Measurements from ENCODE around the gene SLC4A4.
"Not testable (repeated sequence)": the region's sequence is repeated elsewhere in the genome, so short reads cannot be mapped to it uniquely, and the experiment has no call there.

SLC4A4 gene

DNA sequence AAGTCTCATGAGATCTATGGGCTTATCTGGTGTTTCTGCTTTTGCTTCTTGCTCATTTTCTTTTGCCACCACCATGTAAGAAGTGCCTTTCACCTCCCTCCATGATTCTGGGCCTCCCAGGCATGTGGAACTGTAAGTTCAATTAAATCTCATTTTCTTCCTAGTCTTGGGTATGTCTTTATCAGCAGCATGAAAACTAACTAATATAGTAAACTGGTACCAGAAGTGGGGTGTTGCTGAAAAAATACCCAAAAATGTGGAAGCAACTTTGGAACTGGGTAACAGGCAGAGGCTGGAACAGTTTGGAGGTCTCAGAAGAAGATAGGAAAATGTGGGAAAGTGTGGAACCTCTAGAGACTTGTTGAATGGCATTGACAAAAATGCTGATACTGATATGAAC is 70.1 kb downstream of the SLC4A4 start:
- DNase-seq (ENCODE audit: low read depth, low spot score) = not testable (repeated sequence)

DNA sequence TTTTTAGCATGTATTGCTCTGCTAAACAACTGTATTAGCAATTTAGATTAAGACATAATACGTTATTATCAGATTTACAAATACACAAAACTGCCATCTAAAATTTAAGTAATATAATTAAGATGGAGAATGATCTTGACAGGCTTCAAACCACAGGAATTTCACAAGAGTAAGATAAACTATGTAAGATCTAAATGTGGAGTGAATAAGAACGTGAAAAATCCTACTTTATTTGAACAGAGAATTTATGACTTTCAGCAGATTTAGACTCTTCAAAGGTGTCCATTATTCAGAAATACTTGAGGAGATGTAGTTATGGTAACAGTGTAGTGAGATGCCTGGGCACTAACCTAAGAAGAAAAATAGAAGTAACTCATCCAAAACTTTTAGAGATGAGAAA is 73.2 kb downstream of the SLC4A4 start:
- DNase-seq (ENCODE audit: low read depth, low spot score) = no peak

DNA sequence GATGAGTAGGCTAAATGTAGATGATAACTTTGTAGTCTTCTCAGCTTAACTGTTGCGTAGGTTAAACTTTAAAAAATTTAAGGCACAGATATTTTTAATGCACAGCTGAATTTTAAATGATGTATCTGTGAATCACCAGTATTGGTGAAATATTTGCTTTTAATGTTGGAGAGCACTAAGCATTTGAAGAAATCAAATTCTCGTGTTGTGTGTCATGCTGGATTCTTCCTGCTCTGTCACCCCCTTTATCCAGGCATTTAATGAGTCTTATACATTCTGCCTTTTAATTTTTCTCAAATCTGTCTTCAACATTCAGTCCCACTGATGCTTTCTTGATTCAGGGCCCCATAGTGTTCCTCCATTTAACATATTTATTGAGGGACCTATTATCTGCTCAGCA is 76.7 kb downstream of the SLC4A4 start:
- DNase-seq (ENCODE audit: low read depth, low spot score) = no peak

DNA sequence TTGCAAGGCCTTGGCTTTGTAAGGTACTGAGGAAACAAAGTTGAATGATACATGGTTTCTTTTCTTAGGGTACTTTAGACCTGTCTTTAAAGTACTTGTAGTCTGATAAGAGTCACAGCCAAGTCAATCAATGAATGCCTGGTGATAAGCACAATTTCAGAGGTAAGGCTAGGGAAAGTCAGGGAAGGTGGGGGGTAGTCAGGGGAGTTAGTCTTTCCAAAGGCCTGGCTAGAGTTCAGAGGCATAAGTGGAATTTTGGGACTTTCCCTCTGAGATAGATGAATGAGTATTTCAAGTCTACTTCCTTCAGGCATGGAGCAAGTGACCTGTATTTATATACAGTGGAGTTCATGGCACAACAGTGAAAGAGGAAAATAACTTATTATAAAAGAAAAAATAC is 78.3 kb downstream of the SLC4A4 start:
- no peak for DNase-seq (ENCODE audit: low read depth, low spot score)

DNA sequence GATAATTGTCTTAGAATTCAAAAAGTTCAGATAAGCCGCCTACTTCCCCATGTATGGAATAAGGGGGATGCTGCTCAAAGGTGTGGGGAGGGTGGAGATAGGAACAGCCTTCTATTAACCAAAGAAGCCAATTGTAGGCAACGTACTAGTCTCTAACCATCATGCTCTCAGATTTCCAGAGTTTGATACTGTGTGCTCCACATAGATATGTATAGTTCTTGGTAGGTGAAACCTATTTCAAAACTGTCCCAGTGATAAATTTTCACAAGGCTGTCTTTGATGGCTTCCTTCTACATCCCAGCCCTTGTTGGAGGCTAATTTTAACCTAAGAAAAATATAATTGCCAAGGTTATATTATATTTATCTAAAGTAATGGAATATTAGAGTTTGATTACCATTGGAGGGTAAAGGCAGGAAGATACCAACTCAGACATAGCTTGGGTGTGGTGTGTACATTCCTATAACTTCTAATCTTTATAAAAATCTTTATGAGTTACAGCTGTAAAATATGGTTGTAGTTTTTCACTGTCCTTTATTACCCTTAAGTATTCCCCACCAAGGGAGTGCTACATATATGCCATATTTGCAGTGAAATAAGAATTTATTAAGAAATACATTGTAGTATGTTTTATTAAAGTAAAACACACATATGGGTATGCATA is 87.7 kb downstream of the SLC4A4 start:
- no peak for DNase-seq (ENCODE audit: low read depth, low spot score)

DNA sequence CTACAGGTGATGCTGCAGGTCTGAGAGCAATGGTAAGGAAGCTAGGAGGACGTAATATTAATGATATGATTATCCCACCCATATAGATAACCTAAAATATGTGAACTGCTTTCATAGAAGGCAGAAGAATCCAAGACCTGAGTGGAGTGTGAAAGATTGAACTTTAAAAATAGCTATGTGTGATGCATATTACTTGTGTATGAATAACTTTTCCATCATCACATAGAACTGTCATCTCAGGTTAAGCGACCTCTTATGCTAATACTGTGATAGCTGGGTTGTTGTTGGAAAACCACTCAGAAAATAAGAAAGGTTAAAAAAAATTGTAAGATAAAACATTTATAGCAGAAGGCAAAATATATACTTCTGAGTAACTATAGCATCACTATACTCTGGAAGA is 90.3 kb downstream of the SLC4A4 start:
- DNase-seq (ENCODE audit: low read depth, low spot score) = no peak

DNA sequence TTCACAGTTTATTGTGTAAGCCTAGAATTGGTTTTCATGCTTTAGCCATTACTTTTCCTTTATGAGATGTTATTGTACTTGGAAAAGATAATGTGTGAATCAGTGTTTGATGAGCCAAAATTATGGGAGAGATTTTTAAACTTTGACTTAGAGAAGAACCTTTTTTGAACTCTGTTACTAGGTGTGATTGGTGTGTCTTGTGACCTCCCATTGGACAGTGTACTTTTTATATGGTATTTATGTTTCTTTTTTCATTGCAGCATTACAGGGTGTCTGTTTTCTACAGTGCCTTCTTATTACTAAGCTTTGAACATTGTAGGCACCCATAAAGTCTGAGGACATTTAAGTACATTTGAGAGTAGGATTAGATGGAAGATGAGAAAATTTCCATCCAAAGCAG is 91.1 kb downstream of the SLC4A4 start:
- no peak for DNase-seq (ENCODE audit: low read depth, low spot score)

DNA sequence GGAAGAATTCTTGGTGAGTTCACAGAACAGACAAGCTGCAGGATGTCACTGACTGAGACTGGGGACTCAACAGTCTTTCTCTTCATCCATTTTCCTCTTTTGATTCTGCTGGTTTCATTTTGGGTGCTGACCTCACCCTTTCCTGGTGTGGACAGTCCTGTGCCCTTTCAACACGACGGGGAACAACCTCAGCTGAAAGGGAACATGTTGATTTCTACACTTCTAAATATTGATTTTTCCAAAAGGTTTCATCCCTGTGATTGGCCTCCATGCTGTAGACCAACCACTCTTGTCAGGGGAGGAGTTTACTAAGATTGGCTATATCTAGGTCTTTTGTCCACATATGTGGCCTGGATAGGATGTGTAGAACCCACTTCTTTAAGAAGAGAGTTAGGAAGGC is 91.8 kb downstream of the SLC4A4 start:
- DNase-seq (ENCODE audit: low read depth, low spot score) = no peak

DNA sequence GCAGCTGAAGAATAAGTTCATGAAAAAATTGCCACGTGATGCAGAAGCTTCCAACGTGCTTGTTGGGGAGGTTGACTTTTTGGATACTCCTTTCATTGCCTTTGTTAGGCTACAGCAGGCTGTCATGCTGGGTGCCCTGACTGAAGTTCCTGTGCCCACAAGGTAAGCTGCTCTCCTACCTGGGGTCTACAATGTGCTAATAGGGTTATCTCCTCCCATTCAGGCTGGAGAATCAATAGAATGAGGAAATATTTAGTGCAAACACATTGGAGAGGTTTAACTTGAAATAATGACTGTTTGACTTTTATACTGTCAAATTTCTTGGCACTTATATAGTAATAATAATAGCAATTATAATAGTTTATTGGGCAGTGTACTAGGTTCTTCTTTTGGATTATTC is 101.8 kb downstream of the SLC4A4 start:
- DNase-seq (ENCODE audit: low read depth, low spot score) = no peak

DNA sequence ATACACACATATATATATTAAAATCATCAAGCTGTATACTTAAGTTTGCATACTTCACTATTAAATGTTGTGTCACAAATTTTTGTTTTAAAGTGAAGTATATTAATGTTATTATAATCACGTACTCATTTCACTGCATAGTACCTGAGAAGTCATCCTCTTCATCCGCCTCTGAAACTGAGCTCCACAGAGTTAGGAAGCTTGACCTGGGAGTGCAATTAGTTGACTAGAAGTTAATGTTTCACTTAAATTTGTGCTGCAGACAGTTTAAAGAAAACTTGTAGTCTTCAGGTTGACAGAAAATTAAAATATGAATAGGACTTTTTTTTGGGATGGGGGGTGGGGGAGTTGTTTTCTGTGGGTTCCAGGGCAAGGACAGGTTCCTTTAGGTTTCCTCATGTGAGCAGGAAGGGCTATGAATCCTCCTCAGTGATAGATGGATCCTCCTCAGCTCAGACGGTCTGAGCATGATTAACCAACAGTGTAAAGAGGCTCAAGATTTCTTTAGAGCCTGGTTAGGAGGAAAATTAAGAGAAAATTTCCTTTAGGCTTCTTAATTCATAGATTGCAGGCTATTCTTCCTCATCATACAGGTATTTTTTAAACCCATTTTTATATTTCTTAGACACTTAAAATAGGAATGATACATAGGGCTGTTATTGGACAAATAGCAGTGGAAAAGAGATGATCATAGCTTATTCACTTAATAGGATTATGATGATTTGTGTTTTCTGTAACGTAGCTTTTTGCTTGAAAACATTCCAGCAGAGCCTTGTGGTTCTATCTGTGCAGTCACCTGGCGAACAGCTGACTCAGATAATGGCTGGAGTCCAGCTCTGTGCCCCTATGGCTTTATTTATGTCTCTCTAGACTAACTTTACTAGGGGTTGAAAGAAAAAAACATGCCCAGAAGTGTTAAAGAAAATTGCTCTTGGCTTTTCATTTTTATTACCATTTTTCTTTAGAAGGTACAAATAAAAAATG is 102.7 kb downstream of the SLC4A4 start:
- DNase-seq (ENCODE audit: low read depth, low spot score) = no peak

DNA sequence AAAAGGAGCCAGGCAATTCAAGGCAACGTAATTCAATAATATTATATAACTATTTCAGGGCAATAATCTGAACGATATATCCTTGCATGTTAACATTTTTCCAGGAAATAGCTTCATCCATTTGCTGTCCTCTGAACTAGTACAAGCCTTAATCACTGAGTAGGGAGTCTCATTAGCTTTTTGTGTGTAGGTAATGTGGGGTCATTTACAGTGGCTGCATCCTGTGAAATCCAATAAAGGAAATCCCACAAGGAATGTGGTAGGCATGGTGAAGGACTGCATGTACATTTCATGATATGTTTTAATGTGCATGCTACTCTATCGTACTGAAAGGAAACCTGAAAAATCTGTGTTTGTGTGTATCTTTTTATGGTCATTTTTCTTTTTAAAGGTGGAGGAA is 103.5 kb downstream of the SLC4A4 start:
- DNase-seq (ENCODE audit: low read depth, low spot score) = no peak

DNA sequence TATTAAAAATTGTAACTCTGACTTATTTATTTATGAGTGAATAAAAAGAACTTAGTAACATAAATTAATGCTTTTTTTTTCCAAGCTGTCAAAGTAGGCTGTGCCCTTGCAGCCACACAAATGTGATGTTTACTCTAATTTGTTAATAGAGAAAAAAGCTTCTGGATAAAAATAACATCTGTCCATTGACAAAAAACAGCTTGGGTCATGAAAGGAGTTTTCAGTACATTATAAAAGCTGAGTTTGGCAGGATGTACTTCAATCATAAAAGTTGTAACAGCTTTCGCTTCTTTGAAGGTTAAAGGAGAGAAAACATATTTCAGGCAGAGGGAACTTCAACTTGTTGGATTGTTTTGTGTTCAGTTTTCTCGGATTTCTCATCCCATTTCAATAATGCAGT is 105.6 kb downstream of the SLC4A4 start:
- DNase-seq (ENCODE audit: low read depth, low spot score) = no peak

DNA sequence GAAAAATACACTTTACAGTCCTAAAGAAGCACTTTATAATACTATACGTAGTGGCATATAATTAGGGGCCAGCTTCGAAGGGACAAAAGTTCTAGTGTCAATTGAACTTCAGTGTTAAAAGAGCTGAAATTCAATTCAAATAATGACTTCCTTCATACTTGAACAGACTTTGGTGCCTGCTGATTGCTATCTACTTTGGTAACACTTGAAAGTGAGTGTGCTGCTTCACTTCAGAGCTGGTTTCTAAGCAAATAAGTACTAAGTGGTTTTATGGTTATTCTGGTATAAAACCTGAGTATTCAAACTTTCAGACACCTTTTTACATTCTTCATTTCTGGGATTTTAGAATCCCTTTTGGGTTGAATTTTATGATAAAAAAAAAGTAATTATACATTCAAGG is 107.0 kb downstream of the SLC4A4 start:
- no peak for DNase-seq (ENCODE audit: low read depth, low spot score)

DNA sequence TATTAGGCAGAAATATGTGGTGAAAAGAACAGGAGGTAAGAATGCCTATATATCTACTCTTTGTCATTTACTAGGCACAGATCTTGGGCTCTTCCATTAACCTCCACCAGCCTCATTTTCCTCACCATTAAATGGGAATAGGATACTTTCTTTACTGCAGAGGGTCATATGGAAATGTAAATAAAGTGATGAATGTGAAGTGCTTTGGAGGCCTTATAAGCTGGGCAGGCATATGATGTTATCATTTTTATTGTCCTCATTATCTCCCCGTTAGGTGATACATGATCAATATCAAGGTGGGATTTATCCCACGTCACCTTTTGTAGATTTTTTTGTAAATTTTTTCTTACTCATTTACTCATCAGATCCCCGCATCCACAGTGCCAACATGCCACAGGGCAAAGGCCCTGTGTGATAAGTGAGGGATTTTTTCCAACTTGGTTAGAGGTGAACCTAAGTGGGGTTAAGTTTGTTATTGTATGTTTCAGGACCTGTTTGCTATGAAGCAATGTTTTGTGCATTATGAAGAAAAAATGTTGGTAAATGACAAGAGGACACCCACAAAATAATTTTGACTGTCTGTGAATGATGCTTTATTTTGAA is 107.8 kb downstream of the SLC4A4 start:
- no peak for DNase-seq (ENCODE audit: low read depth, low spot score)

DNA sequence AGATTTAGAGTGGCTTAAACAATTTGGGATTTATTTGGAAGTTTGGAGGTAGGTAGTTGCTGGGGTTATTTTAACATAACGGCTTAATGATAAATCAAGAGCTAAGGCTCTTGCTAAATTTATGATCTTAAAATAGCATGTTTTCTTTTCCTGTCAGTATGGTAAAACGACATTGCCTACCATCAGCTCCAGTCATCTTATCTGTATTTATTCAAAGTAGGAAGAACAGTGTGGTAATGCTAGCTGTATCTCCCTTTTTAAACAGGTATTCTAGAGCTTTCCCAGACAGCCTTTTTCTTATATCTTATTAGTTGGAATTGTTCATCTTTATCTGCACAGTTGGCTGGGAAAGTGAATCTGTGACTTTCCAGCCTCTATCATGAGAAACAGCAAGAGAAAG is 110.2 kb downstream of the SLC4A4 start:
- no peak for DNase-seq (ENCODE audit: low read depth, low spot score)

DNA sequence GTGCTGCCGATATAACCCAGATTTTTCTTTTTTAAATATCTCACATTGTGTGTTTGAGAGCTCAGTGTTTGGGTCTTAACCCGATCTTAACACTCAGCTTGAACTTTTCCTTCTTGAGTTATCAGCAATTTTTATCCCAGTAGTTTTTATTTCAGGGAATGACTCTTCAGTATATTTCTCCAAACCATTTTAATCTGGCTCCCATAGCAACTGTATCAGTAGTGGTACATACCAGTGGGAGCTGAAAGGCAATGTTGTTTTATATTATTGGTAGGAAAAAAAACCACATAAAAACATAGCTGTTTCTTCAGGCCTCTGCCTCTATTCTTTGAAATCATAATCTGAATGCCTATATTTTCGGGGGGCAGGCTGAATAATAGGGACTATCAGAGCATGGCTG is 111.1 kb downstream of the SLC4A4 start:
- DNase-seq (ENCODE audit: low read depth, low spot score) = no peak

DNA sequence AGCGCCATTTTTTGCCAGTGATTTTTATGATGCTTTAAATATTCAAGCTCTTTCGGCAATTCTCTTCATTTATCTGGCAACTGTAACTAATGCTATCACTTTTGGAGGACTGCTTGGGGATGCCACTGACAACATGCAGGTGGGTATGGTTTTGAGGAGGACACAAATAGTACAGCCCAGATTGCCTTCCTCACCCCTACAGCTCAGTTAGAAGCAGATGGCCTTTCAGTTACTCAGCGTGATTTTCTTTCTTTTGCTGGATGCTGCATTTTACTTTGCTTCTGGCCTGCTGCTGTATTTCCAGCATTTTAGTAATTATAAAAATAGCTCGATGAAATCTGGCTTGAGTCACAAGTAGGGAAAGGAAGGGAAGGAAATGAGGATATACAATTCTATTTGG is 114.7 kb downstream of the SLC4A4 start:
- DNase-seq (ENCODE audit: low read depth, low spot score) = no peak

DNA sequence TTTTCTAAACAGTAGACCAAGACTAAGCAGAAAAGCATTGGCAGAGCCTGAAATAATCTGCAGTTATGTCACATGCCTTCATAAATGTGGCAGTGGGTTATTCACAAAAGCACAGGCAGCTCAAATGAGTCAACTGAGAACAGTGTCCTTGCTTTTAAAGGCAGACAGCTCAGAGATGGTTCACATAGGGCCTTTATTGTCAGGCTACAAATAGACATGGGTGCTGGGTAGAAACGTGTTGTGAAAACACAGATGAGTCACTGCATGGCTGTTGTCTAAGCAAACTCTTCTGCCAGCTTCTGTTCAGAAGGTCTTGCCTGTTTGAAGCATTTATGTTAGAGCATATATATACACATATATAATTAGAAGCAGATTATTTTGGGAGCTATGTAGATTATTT is 118.0 kb downstream of the SLC4A4 start:
- peak; percentile 23 for DNase-seq (ENCODE audit: low read depth, low spot score)

DNA sequence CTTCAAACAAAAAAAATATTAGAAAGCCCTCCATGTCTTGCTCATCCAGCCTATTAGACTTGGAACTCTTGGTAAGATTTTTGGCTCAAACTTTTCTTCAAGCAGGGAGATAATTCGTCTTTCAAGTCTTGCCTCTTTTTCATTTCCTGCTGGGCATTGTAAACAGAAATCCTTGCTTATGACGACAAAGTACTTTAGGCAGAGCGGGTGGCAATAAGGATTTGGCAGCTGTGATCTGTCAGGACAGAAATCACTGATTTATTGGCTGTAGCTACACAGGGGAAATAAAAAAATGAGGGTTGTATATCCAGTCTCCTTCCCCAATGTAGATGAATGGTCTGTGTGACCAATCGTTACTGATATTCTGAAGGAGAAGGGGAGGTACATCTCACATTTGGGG is 121.6 kb downstream of the SLC4A4 start:
- DNase-seq (ENCODE audit: low read depth, low spot score) = peak; percentile 29

DNA sequence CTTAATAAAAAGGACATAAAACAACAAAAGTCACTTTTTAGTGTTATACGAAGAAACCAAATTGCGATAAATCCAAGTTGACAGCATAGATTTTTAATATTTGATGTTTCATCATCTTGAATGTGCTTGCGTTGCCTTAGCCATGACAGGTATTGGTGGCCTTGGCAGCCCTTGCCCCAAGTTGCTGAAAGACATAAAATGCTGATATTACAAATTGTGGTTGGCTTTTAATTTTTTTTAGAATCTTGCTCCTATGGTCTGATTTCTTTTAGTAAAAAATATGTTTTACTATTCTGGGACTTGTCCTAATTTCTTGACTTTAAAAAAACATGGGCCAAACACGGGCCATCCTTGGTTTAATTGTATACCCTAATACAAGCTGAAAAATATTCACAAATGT is 122.6 kb downstream of the SLC4A4 start:
- DNase-seq (ENCODE audit: low read depth, low spot score) = no peak

DNA sequence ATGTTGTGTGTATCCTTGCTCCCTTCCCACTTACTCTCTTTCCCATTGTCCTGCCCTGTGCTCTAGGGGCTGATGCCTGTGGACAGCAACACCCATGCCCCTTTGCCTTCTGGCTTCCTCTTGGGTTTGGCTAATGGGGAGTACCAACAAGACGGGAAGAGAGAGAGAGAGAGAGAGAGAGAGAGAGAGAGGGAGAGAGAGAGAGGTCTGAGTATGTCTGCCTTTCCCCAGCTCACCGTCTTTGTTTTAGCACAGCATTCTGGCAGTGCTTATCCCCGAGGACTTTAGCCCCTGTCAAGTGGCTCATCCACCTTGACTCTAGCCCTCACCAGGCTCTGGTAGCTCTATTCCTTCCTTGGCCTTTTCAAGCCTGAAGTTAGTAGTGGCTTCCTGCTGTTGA is 128.0 kb downstream of the SLC4A4 start:
- DNase-seq (ENCODE audit: low read depth, low spot score) = no peak

DNA sequence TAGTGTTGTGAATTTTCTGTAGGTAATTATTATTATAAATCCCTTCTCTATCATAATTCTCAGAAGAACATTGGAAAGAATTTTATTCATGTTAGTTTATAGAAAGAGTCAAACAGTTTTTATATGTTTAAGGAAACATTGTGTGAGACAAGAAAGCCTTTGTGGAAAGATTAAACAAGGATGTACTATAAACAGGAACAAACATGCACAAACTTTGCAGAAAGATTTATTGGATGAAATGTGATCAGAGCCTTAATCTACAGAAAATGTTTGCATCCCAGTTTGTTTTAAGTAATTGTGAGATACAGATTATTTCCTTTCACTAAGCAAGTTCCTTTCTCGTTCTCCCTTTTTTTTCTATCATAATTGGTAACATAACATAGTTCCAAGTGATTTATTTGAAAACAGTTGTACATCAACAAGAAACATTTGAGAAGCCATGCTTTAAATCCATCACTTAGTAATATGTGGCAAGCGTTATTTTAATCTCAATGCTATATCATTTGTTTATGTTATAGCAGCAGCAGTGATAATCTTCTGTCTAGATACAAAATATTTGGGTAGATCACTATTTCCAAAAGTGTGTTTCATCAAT is 129.4 kb downstream of the SLC4A4 start:
- no peak for DNase-seq (ENCODE audit: low read depth, low spot score)

All from smooth muscle cell of the brain vasculature (primary cell).